GM18909 (cell line): Measurements from ENCODE around the gene NRBF2.
"Not testable (repeated sequence)": the region's sequence is repeated elsewhere in the genome, so short reads cannot be mapped to it uniquely, and the experiment has no call there.

Experiments
- ATAC-seq: cut with Tn5 transposase; IDR thresholded peaks from one replicate; pipeline ENCODE4 v1.9.1; 2021; ENCODE audit warnings: mild to moderate bottlenecking; ENCODE audit not compliant: unreplicated experiment, poor library complexity

Gene NRBF2

GRCh38 chr10:63133056-63133820 is at the start of gene NRBF2:
TSS of gene NRBF2 (plus strand) at chr10:63133328. CDS start at chr10:63133471, 143 bp downstream.
- peak; percentile 98 for ATAC-seq

DNA sequence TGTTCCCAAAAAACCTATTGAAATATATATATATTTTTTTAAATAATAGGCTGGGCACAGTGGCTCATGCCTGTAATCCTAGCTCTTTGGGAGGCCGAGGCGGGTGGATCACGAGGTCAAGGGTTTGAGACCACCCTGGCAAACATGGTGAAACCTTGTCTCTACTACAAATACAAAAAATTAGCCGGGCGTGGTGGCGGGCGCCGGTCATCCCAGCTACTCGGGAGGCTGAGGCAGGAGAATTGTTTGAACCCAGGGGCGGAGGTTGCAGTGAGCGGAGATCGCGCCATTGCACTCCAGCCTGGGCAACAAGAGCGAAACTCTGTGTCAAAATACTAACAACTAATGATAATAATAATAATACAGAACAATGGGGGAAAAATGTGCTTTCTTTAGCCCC is 49.7 kb upstream of the NRBF2 start:
- ATAC-seq = not testable (repeated sequence)

- ATAC-seq = peak; percentile 79
Measured at GRCh38 chr10:63083904-63084689, 49.0 kb upstream of the NRBF2 start.

DNA sequence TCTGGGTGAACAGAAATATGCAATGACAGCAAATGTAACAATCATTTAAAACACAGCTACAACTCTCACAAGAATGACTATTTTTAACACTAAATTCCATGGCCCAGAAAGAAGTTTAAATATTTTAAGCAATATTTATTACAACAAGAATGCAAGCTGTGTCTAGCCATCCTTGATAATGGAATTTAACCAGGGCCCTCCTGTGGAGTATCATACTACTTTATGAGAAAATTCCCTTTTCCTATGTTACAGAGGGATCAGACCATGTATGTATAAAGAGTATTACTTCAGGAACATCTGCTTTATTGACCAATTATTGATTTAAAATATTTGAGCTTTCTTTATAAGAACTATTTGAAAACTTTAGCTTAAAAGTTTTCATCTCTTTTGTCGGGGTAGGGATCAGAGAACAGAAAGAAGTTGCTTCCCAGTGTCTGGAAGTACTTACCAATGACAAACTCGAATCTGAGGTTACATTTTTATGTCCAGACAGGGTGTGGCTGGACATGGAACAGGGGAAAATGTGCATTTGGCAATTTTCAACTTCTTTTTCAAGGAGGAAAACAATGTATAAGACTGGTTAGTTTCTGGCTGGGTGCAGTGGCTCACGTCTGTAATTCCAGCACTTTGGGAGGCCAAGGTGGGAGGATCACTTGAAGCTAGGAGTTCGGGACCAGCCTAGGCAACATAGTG is 48.3 kb upstream of the NRBF2 start:
- ATAC-seq = no peak

GRCh38 chr10:63093227-63093626 is 39.9 kb upstream of the NRBF2 start:
- ATAC-seq = no peak

GRCh38 chr10:63094405-63094804 is 38.7 kb upstream of the NRBF2 start:
- ATAC-seq = no peak

GRCh38 chr10:63094881-63095280 is 38.2 kb upstream of the NRBF2 start:
- ATAC-seq = no peak

GRCh38 chr10:63099734-63100133 is 33.4 kb upstream of the NRBF2 start:
- no peak for ATAC-seq

DNA sequence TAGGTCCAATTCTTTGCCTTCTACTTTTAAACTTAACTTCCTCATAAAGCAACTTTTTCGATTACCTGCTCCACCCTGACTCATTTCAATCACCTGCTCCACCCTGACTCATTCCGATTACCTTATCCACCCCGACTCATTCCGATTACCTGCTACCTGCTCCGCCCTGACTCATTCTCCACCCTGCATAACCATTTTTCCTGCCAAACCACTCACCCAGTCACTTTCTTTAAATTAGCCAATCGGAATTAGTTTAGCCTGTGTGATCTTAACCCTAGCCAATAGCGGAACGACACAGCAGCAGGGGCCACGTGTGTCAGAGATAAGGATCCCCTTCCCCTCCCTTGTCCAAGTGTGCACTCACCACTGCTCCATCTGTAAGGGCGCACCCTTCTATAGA is 32.0 kb upstream of the NRBF2 start:
- ATAC-seq = not testable (repeated sequence)

GRCh38 chr10:63102279-63102883 is 30.7 kb upstream of the NRBF2 start:
- ATAC-seq = not testable (repeated sequence)

GRCh38 chr10:63103178-63103577 is 29.9 kb upstream of the NRBF2 start:
- not testable (repeated sequence) for ATAC-seq

DNA sequence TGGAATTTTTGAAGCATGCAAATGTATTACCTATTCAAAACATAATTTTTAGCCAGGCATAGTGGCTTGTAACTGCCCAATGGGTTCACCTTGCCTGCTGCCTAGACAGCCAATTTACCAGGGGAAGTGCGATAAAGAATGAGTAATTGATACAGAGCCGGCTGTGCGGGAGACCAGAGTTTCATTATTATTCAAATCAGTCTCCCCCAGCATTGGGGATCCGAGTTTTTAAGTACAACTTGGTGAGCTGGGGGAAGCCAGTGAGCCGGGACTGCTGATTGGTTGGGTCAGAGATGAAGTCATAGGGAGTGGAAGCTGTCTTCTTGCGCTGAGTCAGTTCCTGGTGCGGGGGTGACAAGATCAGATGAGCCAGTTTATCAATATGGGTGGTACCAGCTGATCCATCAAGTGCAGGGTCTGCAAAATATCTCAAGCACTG is 29.1 kb upstream of the NRBF2 start:
- ATAC-seq = no peak

- ATAC-seq = no peak
Measured at GRCh38 chr10:63105225-63106110, 27.7 kb upstream of the NRBF2 start.

GRCh38 chr10:63106111-63106755 is 26.9 kb upstream of the NRBF2 start:
- ATAC-seq = no peak

DNA sequence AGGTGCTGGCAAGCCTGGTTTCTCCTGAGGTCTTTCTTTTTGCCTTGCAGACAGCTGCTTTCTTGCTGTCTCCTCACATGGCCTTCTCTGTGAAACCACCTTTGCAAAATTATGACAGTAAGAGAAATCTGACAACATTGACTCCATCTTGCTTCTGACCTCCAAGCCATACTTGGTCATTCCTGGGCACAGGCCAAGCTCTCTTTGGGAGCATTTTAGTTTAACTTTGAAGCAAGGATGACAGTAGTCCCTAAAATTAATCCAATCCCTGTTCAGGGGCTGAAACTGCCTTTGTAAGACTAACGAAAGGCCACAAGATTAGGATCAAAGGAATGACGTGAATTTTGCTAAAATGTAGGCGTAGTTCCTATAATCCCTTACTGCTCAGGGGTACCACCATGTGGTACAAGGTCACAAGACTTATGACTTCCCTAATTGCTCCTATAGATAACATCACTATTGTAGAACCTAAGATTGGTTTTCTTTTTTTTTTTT is 25.1 kb upstream of the NRBF2 start:
- no peak for ATAC-seq

DNA sequence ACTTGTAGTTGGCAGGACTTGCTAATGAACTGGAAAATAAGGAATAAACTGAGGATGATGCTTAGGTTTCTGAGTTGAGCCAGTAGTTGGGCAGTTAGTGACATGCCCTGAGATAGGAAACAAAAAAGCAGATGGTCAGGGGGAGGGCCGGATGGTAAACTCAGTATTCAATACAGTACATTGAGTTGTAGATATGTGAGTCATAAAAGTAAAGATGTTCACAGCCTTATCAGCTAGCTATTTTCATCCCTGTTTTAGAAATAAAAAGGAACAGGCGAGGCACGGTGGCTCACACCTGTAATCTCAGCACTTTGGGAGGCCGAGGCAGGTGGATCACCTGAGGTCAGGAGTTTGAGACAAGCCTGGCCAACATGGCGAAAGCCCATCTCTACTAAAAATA is 22.2 kb upstream of the NRBF2 start:
- no peak for ATAC-seq

GRCh38 chr10:63114031-63114814 is 18.9 kb upstream of the NRBF2 start:
- ATAC-seq = no peak

- no peak for ATAC-seq
Measured at GRCh38 chr10:63115732-63116383, 17.3 kb upstream of the NRBF2 start.
